Neutrophil (primary cell): ENCODE results near the gene DRD3.

ENCODE experiments used
- H3K27ac ChIP-seq: fragments of 200-600 bp; sonication (generic); 2 replicates; pipeline ENCODE4 v1.5.1; 2016; ENCODE audit warnings: mild to moderate bottlenecking, moderate library complexity
- H3K27me3 ChIP-seq: fragments of 200-600 bp; sonication (generic); 2 replicates; pipeline ENCODE4 v1.6.0; 2016; ENCODE audit warnings: mild to moderate bottlenecking
- H3K36me3 ChIP-seq: fragments of 200-600 bp; sonication (generic); 2 replicates; pipeline ENCODE4 v1.5.1; 2017
- H3K4me1 ChIP-seq, 2 experiments: fragments of 200-600 bp in 1 of 2; sonication (generic) in 1 of 2; 1 replicate in 1 of 2; 2 replicates in 1 of 2; pipeline versions ENCODE4 v1.5.1 to v1.6.1; 2013 to 2016; ENCODE audit warnings: low read depth in 1 of 2, low read length in 1 of 2, mild to moderate bottlenecking in 1 of 2, moderate library complexity in 1 of 2; ENCODE audit not compliant: control insufficient read depth in 1 of 2, insufficient read depth in 1 of 2
- H3K4me3 ChIP-seq, 2 experiments: fragments of 200-600 bp in 1 of 2; sonication (generic) in 1 of 2; 1 replicate in 1 of 2; 2 replicates in 1 of 2; pipeline ENCODE4 v1.5.1; 2013 to 2016; ENCODE audit warnings: low read depth in 1 of 2, low read length in 1 of 2, mild to moderate bottlenecking in 1 of 2, moderate library complexity in 1 of 2
- H3K9me3 ChIP-seq: fragments of 200-600 bp; sonication (generic); 2 replicates; pipeline ENCODE4 v1.5.1; 2016
- TF ChIP-seq, protein P1 (sequence below): fragments of 200-600 bp; sonication (generic); IDR thresholded peaks from 2 replicates; pipeline ENCODE4 v1.5.1; 2016; ENCODE audit warnings: antibody characterized with exemption

Gene DRD3

DNA sequence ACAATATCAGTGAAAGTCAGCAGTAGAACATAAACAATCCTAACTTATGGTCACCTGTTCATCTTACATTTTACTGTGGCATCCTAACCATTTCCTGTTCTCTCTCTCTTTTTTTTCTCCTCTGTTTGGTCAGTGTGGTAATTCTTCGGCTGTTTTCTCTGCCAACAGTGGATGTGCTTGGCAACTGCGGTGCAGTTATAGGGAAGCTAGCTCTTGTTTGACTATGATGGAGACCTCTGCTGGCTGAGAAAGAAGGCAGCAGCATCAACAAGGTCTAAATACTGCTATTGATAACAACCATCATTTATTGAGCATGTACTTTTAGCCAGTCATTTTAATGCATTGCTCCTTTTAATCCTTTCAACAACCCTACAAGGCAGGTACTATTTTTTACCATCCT, 723 bp upstream of the DRD3 start:
- H3K36me3 ChIP-seq, result no peaks in the 10 kb centered on the region
- H3K9me3 ChIP-seq, result no peaks in the 10 kb centered on the region
- TF ChIP-seq, protein P1, sequence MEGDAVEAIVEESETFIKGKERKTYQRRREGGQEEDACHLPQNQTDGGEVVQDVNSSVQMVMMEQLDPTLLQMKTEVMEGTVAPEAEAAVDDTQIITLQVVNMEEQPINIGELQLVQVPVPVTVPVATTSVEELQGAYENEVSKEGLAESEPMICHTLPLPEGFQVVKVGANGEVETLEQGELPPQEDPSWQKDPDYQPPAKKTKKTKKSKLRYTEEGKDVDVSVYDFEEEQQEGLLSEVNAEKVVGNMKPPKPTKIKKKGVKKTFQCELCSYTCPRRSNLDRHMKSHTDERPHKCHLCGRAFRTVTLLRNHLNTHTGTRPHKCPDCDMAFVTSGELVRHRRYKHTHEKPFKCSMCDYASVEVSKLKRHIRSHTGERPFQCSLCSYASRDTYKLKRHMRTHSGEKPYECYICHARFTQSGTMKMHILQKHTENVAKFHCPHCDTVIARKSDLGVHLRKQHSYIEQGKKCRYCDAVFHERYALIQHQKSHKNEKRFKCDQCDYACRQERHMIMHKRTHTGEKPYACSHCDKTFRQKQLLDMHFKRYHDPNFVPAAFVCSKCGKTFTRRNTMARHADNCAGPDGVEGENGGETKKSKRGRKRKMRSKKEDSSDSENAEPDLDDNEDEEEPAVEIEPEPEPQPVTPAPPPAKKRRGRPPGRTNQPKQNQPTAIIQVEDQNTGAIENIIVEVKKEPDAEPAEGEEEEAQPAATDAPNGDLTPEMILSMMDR, result no peak
- no peak overlapping the region for H3K4me3 ChIP-seq
- no peak overlapping the region for H3K27ac ChIP-seq
- H3K27me3 ChIP-seq, result peaks cover 28% of the 10 kb centered on the region
- no peaks in the 10 kb centered on the region for H3K4me1 ChIP-seq

DNA sequence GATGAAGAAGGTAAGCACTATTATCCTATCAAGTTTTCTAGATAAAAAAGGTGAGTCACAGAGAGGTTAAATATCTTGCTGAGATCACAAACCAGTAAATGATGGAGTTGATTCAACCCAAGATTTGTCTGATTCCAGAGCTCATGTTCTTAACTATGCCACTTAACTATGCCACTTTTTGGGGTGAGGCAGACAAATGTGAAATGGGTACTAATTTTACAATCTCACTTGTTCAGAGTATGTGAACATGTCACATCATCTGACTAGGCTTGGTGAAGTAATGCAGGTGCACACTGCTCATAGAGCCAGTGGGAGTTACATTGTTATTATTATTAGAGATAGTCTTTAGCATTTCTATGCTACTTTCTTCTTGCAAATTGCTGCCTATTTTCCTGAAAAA, 2.0 kb downstream of the DRD3 start:
- no peak overlapping the region for H3K4me3 ChIP-seq

DNA sequence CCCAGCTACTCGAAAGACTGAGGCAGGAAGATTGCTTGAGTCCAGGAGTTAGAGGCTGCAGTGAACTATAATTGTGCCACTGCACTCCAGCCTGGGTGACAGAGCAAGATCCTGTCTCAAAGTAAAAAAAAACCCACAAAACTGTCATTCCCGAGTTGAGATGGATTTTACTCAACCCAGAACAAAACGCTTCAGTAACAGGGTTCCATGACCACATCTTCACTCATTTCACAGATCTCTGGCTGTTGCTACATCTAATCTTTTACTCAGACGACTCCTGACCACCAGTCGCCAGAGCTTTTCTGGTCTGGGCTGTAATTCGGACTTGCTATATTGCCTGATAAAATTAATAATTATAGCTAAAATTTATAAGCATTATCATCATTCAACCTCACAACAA, 2.4 kb downstream of the DRD3 start:
- H3K9me3 ChIP-seq, result no peaks in the 10 kb centered on the region
- H3K27me3 ChIP-seq, result peaks cover 28% of the 10 kb centered on the region
- no peak overlapping the region for H3K27ac ChIP-seq
- TF ChIP-seq, protein P1, result no peak
- H3K36me3 ChIP-seq, result no peaks in the 10 kb centered on the region
- H3K4me3 ChIP-seq, result no peak overlapping the region
- no peaks in the 10 kb centered on the region for H3K4me1 ChIP-seq

More for the DNA sequence above, 2.0 kb downstream of the DRD3 start:
- Histone ChIP-seq H3K27me3 (peaks cover 28% of the 10 kb centered on the region), H3K9me3 (no peaks in the 10 kb centered on the region), H3K27ac (no peak overlapping the region), H3K36me3 (no peaks in the 10 kb centered on the region), H3K4me1 (no peaks in the 10 kb centered on the region)
- TF ChIP-seq, protein P1, result no peak

DNA sequence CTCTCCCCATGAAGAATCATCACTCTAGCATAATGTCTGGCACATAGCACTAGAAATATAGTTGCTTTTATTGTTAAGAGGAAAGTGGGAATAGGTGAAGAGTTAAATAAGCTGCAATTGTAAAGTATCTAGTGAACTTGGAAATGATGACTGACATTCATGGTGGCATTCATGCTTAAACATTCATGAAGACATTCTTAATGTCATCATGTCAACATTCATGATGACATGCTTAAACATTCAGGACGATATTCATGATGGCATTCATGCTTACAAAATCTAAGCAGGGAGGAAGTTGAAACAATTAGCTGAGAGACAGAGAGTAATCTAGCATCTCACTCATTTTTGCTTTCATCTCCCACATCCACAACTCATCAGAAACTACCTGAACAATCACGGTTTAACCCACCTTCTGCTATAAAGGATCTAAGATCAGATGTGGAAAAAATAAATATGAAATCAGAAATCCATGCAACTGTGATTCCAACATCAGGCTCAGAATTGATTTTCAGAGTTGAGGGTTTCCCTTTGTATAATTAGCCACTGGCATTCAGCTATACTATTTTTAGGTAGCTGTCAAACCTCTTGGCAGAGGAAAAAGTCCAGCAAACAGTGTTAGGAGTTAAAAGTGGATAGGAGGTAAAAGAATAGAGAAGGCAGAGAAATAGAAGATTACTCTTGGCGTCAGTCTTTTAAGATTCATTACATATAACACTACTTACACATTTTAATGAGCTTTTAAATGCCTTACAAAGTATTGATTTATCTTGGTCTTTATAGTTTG, 3.5 kb downstream of the DRD3 start:
- Histone ChIP-seq H3K27ac (no peak overlapping the region), H3K4me3 (no peak overlapping the region), H3K4me1 (no peaks in the 10 kb centered on the region), H3K9me3 (no peaks in the 10 kb centered on the region), H3K27me3 (peaks cover 26% of the 10 kb centered on the region), H3K36me3 (no peaks in the 10 kb centered on the region)
- TF ChIP-seq, protein P1, result no peak

DNA sequence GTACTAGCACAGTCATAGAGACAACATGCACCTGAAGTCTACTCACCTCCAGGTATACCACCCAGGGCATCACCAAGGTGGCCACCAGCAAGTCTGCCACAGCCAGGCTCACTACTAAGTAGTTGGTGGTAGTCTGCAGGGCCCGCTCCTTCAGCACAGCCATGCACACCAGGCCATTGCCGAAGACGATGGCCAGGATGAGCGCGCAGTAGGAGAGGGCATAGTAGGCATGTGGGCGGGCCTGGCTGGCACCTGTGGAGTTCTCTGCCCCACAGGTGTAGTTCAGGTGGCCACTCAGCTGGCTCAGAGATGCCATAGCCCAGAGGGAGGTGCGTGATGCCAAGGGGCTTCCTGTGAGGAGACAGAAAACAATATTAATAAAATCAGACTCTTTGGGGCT, 7.2 kb downstream of the DRD3 start:
- Histone ChIP-seq H3K4me1 (no peaks in the 10 kb centered on the region), H3K27ac (no peak overlapping the region), H3K4me3 (no peak overlapping the region), H3K27me3 (peaks cover 44% of the 10 kb centered on the region), H3K9me3 (no peaks in the 10 kb centered on the region), H3K36me3 (no peaks in the 10 kb centered on the region)
- TF ChIP-seq, protein P1, result no peak
